HL-60 (cell line): Measurements from ENCODE around the gene TMPRSS12.

Experiments used
- TF ChIP-seq, protein P1 (sequence below): IDR thresholded peaks from one replicate; pipeline ENCODE4 v1.5.1; 2011; ENCODE audit warnings: low read length, control low read depth, inconsistent platforms; ENCODE audit not compliant: insufficient read depth
- TF ChIP-seq, protein P2 (sequence below): IDR thresholded peaks from 2 replicates; pipeline ENCODE4 v1.6.1; 2012; ENCODE audit warnings: low read depth; ENCODE audit not compliant: insufficient replicate concordance

DNA sequence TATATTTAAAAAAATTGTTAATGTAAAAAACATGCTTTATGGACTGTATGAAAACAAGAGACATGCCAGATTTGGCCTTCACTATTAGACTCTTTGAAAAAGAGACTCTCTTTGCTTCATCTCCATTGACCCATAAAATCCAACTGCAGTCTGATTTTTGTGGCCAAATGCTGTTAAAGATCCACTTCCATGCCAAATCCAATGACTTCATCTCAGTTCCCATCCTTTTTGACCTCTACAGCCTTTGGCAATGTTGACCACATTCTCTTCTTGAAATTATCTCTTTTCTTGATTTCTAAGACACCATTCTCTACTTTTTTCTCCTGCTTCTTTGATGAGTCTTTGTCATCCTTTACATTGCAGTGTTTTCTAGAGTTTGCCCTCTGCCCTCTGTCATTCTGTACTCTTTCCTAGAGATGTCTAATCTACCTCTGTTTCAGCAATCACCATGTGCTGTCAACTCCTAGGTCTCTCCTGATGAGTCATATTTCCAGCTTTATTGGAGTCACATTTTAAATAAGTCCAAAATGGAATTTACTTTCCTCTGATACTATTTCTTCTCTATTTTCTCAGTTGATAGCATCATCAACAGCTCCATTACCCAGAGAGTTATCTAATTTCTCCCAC is 2.4 kb downstream of the TMPRSS12 start:
- TF ChIP-seq, protein P1, sequence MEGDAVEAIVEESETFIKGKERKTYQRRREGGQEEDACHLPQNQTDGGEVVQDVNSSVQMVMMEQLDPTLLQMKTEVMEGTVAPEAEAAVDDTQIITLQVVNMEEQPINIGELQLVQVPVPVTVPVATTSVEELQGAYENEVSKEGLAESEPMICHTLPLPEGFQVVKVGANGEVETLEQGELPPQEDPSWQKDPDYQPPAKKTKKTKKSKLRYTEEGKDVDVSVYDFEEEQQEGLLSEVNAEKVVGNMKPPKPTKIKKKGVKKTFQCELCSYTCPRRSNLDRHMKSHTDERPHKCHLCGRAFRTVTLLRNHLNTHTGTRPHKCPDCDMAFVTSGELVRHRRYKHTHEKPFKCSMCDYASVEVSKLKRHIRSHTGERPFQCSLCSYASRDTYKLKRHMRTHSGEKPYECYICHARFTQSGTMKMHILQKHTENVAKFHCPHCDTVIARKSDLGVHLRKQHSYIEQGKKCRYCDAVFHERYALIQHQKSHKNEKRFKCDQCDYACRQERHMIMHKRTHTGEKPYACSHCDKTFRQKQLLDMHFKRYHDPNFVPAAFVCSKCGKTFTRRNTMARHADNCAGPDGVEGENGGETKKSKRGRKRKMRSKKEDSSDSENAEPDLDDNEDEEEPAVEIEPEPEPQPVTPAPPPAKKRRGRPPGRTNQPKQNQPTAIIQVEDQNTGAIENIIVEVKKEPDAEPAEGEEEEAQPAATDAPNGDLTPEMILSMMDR = no peak
- TF ChIP-seq, protein P2, sequence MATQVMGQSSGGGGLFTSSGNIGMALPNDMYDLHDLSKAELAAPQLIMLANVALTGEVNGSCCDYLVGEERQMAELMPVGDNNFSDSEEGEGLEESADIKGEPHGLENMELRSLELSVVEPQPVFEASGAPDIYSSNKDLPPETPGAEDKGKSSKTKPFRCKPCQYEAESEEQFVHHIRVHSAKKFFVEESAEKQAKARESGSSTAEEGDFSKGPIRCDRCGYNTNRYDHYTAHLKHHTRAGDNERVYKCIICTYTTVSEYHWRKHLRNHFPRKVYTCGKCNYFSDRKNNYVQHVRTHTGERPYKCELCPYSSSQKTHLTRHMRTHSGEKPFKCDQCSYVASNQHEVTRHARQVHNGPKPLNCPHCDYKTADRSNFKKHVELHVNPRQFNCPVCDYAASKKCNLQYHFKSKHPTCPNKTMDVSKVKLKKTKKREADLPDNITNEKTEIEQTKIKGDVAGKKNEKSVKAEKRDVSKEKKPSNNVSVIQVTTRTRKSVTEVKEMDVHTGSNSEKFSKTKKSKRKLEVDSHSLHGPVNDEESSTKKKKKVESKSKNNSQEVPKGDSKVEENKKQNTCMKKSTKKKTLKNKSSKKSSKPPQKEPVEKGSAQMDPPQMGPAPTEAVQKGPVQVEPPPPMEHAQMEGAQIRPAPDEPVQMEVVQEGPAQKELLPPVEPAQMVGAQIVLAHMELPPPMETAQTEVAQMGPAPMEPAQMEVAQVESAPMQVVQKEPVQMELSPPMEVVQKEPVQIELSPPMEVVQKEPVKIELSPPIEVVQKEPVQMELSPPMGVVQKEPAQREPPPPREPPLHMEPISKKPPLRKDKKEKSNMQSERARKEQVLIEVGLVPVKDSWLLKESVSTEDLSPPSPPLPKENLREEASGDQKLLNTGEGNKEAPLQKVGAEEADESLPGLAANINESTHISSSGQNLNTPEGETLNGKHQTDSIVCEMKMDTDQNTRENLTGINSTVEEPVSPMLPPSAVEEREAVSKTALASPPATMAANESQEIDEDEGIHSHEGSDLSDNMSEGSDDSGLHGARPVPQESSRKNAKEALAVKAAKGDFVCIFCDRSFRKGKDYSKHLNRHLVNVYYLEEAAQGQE = no peak
